HG02623 (cell line): ENCODE data around the gene HEY2.
"Not testable (repeated sequence)": the region's sequence is repeated elsewhere in the genome, so short reads cannot be mapped to it uniquely, and the experiment has no call there.

Experiments
- ATAC-seq: cut with Tn5 transposase; IDR thresholded peaks from one replicate; pipeline ENCODE4 v1.9.1; 2021; ENCODE audit warnings: moderate library complexity; ENCODE audit not compliant: unreplicated experiment

HEY2 gene

DNA sequence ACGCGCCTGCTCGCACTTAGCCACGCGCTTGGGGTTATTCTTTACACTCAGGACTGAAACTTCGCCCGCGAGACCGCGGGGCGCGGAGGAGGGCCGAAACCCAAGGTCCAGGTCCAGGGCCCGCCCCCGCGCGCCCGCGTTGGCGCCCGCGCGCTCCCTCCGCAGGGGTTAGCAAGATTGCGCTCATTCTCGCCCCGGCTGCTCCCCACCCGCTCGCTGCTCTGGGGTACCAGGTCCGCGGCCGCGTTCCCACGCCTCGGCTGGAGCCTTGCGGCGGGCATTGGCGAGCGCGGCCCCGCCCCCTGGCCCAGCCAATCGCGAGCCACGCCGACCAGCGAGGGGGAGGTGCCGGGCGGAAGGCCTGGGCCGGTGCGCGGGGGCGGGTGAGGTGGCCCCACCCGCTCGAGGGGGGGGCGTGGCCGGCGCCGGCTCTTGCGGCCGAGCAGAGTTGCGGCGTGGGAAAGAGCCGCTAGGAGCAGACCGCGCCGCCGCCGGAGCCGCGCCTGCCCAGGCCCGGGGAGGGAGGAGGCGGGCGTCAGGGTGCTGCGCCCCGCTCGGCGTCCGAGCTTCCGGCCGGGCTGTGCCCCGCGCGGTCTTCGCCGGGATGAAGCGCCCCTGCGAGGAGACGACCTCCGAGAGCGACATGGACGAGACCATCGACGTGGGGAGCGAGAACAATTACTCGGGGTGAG, at the start of gene HEY2:
TSS of gene HEY2 (plus strand) at position 460 of the 692 bp plus-strand sequence. CDS start at position 605, 145 bp downstream.
- peak; percentile 84 for ATAC-seq

DNA sequence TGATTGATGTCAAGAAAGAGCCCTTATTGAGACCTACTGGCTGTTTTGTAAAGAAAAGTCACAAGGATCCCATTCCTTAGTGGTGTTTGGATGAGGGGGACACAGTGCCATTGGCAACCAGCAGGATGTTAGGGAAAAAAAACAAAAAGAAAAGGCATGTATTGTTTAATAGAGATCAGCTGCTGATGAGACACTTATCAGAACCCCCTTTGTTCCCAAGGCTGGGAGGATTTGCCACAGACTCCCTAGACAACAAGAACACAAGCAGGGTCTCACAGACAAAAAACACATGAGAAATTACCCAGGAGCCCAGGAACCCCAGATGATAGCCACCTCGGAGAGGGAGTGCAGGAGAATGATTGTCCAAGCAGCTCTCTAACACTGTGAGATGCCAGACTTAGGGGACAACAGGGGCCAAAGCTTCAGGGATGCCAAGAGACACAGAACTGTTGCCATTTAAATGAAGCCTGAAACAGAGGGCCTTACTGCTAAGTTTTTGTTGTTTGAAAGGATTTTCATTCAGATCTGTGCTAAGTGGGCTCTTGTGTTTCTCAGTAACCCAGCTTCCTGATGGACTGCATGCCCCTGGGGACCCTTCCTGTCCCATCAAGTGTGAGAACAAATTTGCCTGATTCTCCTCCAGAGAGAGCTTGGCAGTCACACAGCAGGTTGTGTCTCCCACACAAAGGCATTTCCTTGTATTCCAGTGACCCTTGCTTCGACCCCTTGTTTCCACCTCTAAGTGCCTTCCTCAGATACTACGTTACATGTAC, 48.7 kb upstream of the HEY2 start:
- no peak for ATAC-seq

- no peak for ATAC-seq
Measured at GRCh38 chr6:125701354-125701668, 48.1 kb upstream of the HEY2 start.

GRCh38 chr6:125703882-125704281, 45.5 kb upstream of the HEY2 start:
- ATAC-seq, result not testable (repeated sequence)

DNA sequence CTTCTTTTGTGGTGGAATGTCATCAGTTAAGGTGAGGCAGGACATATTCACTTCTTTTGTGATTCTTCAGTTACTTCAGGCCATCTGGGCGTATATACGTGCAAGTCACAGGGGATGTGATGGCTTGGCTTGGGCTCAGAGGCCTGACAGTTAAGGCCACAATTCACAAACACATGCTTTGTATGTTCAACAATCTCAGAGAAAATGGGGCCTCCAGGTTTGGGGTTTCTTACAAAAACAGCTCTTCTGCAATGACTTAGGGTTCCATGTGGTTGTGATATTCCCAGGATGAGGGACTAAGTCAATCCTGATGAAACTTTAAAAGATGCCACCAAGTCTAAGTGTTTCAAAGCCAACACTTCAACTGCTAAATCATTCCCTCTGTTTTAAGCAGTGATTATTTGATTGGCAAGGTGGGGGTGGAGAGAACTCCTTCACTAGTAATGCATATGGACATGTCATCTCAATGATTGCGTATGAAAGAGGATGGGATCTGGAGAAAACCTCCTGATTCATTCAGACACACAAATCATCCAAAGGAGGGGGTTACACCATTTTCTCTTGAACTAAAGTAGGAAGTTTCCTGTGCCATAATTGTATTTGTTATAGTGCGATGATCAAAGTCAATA, 41.7 kb upstream of the HEY2 start:
- no peak for ATAC-seq

GRCh38 chr6:125711013-125711675, 38.3 kb upstream of the HEY2 start:
- no peak for ATAC-seq

- ATAC-seq, result peak; percentile 53
Measured at GRCh38 chr6:125714441-125715090, 34.9 kb upstream of the HEY2 start.

DNA sequence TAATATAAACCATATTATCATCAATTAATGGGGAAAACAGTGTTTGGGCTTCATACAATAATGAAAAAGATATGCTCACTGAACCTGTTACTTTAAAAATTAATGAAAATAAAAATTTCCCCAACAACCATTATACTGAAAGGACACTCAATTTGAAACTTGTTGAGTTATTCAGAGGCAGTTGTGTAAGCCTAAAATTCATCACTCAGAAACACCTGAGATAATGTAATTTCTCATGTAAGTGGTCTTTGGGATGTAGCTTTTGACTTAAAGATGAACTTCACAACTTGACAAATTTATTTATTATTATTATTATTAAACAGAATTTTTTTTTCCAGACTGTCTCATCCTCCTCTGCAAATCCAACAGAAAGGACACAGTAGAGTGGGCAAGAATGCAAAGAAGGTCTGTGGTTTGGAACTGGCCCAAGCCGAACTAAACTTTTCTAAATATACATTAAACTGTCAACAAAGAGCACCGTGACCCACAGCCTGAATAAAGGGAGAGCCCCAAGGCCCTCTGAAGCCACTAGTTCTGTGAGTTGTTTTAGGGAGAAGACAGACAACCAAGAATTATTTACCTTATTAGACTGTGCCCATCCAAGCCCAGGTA, 32.2 kb upstream of the HEY2 start:
- peak; percentile 85 for ATAC-seq

- ATAC-seq, result no peak
Measured at GRCh38 chr6:125718109-125718508, 31.3 kb upstream of the HEY2 start.

GRCh38 chr6:125722886-125723285, 26.5 kb upstream of the HEY2 start:
- ATAC-seq, result no peak

- ATAC-seq, result no peak
Measured at GRCh38 chr6:125727216-125727615, 22.2 kb upstream of the HEY2 start.

GRCh38 chr6:125728739-125729138, 20.7 kb upstream of the HEY2 start:
- ATAC-seq, result no peak

DNA sequence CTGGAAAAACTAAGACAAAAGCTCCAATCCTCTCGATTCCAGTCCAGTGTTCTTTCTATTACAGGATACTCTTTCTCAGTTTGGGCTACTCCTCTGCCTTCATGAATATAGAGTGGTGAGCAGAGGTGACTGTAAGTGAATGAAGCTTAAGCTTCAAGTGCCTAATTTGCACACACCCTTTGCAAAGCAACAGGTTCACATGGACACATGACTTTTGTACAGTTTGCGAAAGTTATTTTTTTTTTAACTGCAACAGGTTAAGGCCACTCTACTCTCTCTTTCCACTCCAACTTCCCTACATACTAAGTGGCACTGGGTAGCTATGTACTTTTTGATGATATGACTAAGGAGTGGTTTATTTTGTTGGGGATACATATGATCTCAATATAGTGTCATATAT, 19.4 kb upstream of the HEY2 start:
- no peak for ATAC-seq

DNA sequence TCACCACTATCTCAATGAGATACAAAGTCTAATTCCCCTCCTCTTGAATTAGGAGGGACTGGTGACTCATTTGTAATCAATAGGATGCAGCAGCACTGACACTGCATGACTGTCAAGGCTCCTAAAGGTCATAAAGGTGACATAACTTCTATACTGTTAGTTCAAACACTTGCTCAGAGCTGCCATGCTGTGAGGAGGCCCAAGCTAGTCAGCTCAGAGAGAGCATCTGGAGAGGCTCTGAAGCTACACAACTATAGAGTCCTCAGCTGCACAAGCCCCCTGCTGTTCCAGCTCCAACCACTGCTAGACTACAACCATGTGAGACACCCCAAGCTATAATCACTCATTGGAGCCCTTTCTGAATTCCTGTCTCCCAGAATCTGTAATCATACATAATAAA, 17.0 kb upstream of the HEY2 start:
- peak; percentile 45 for ATAC-seq

DNA sequence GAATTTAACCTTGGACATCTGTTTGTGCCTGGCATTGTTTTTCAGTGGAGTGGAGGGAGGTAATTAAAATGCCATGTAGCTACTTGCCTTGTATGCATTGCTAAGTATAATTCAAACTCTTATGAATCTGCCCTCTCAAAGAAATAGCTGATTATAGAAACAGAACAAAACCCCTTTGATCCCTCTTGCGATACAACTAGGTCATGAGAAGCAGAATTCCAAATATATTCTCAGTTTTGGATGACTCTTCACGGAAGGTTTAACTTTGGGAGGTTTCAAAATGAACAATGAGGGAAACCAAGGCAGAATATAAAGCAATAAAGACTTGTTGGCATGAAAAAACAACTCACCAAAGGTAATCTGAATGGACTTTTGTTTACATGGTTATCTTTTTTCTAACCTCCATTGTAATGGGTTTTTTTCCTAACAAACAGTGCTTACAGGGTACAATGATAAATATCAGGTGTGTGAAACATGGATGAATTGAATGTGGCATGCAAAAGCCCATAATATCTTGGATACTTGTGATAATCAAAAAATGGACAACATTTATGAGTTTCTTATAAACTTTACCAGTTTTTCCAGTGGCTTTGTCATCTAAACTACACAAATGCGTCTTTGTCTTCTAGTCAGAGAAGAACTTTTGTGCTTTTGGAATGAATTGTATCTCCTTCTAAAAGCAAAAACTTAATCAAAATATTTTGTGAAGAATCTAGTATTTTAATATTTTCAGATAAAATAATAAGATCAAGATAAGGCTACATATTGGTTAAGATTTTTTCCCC, 15.7 kb upstream of the HEY2 start:
- no peak for ATAC-seq

DNA sequence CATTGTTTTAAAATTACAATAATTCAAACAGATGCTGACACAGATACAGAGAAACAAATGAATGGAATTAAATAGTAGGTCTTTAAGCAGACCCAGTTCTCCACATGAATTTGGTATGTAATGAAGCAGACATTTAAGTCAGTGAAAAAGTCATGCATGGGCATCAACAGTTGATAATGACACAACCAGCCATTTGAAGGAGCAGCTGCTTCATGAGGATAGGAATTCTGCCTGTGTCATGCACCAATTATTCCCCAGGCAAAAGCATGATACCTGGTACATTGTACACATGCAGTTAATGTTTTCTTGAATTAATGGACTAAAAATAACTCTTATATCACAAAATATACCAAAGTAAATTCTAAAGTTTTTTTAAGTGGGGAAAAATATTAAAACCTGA, 11.2 kb upstream of the HEY2 start:
- ATAC-seq, result no peak

- no peak for ATAC-seq
Measured at GRCh38 chr6:125739364-125739763, 10.1 kb upstream of the HEY2 start.

DNA sequence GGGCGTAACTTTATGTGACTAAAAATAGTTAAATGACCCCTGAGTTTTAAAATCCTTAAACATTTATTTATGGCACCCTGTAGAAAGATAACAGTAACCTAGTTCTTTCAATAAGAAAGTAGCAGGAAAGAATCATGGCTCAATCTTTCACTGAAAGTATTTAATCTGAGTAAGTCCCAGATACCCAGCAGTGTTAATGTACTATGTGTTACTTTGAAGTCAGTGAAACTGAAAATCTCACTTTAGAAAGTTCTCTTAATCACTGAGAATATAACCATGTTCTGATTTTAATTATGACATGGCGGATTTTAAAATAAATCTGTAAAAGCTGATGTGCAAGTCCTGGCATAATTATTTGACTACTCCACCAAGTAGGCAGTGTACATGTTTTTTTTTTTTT, 8.1 kb upstream of the HEY2 start:
- no peak for ATAC-seq

GRCh38 chr6:125742024-125742423, 7.4 kb upstream of the HEY2 start:
- no peak for ATAC-seq
